ENCODE data around the gene ANKRD39. TPM values are rescaled to one million over a fixed set of nuclear protein-coding genes. Genes with fewer than 3 reads are reported as not detected.

The ANKRD39 gene
- total and polyA plus RNA-seq, 2 of the 4 experiments (the other 2 are of a cell fraction): 12.5 to 17.0 TPM

DNA sequence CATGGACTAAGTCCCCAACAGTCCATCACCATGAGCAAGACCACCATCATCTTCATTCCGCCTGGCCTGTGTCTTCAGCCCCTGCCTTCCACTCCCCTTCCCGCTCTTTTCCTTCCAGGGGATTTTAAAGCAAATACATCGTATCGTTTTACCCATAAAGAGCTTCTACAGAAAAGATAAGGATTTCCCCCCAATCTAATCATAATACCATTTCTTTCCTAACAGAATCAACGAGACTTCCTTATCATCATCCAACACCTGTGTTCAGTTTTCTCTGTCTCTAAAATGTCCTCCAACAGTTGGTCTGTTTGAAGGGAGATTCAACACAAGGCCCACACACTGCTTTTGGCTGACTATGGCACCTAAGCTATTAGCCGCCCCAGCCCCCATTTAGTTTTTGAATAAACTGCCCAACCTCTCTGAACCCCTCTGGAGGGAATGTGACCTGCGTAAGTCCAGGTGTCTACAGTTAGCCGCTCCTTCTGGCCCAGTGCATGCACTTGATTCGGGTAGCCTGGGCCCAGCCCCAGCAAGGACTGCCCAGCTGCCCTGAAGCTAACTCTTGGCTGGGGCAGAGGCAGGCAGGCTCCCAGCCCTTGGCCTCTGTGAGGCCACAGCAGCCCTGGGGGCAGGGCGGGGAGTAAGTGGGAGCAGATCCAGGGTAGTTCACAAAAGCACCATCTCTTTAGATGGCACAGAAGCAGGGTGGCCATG lies 37.4 kb upstream of the ANKRD39 start:
- ATAC-seq (ENCODE audit: low read depth): no peak
- H3K27ac ChIP-seq (ENCODE audit: insufficient read depth, low read length): no peak overlapping the region
- H2BK5ac ChIP-seq (ENCODE audit: low read depth, low read length, poor library complexity, severe bottlenecking): no peak overlapping the region
- no peaks in the 10 kb centered on the region for H4K20me1 ChIP-seq (ENCODE audit: insufficient read depth, low read length)
- in situ Hi-C loops (cut with MboI; ENCODE audit: low sequenced_read_pairs): no loop called here
- H3K9me3 ChIP-seq (ENCODE audit: control insufficient read depth, insufficient read depth, low read length): no peaks in the 10 kb centered on the region
- H3K18ac ChIP-seq (ENCODE audit: low read depth, low read length): no peak overlapping the region
- H3K79me1 ChIP-seq (ENCODE audit: low read depth in 1 of 2, low read length in 2 of 2): no peaks in the 10 kb centered on the region
- no peak overlapping the region for H4K5ac ChIP-seq (ENCODE audit: low read depth, low read length)
- no peak overlapping the region for H3K9ac ChIP-seq (ENCODE audit: low read depth, low read length)
- no peak overlapping the region for H3K4ac ChIP-seq (ENCODE audit: low read depth, low read length)
- H3K4me2 ChIP-seq (ENCODE audit: low read depth, low read length): no peak overlapping the region
- H2BK120ac ChIP-seq (ENCODE audit: low read depth, low read length): no peak overlapping the region
- no peak for DNase-seq
- H3K36me3 ChIP-seq (ENCODE audit: control insufficient read depth, insufficient read depth, low read length): no peaks in the 10 kb centered on the region
- POLR2A ChIA-PET (ENCODE audit: unreplicated experiment): no interaction called here
- H2AFZ ChIP-seq (replicated peaks; ENCODE audit: low read length, poor library complexity): no peak overlapping the region
- TF ChIP-seq ELK1 (IDR thresholded peaks at IDR 0.05; ENCODE audit: borderline replicate concordance, low read depth, low read length): no peak
- no peak for TF ChIP-seq MAFK (IDR thresholded peaks at IDR 0.05; ENCODE audit: low read depth, low read length)
- TF ChIP-seq, protein P1, sequence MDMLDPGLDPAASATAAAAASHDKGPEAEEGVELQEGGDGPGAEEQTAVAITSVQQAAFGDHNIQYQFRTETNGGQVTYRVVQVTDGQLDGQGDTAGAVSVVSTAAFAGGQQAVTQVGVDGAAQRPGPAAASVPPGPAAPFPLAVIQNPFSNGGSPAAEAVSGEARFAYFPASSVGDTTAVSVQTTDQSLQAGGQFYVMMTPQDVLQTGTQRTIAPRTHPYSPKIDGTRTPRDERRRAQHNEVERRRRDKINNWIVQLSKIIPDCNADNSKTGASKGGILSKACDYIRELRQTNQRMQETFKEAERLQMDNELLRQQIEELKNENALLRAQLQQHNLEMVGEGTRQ (IDR thresholded peaks at IDR 0.05; ENCODE audit: low read depth, low read length): no peak
- no peak for TF ChIP-seq RCOR1 (IDR thresholded peaks at IDR 0.05; ENCODE audit: insufficient replicate concordance, low read length)
- TF ChIP-seq, protein P2, sequence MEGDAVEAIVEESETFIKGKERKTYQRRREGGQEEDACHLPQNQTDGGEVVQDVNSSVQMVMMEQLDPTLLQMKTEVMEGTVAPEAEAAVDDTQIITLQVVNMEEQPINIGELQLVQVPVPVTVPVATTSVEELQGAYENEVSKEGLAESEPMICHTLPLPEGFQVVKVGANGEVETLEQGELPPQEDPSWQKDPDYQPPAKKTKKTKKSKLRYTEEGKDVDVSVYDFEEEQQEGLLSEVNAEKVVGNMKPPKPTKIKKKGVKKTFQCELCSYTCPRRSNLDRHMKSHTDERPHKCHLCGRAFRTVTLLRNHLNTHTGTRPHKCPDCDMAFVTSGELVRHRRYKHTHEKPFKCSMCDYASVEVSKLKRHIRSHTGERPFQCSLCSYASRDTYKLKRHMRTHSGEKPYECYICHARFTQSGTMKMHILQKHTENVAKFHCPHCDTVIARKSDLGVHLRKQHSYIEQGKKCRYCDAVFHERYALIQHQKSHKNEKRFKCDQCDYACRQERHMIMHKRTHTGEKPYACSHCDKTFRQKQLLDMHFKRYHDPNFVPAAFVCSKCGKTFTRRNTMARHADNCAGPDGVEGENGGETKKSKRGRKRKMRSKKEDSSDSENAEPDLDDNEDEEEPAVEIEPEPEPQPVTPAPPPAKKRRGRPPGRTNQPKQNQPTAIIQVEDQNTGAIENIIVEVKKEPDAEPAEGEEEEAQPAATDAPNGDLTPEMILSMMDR (conservative IDR thresholded peaks at IDR 0.05; ENCODE audit: low read depth, low read length): no peak
- no peak for TF ChIP-seq RAD21 (IDR thresholded peaks at IDR 0.05; ENCODE audit: low read length)
- TF ChIP-seq BHLHE40 (IDR thresholded peaks at IDR 0.05; ENCODE audit: low read depth, low read length): no peak
- no peak for TF ChIP-seq SMC3 (IDR thresholded peaks at IDR 0.05; ENCODE audit: low read depth, low read length)
- no peak for TF ChIP-seq RFX5 (IDR thresholded peaks at IDR 0.05; ENCODE audit: low read depth, low read length)
- TF ChIP-seq MAZ (IDR thresholded peaks at IDR 0.05; ENCODE audit: borderline replicate concordance, low read depth, low read length): no peak
- no TSS peak for BruUV-seq (replicated peaks)
- no peak overlapping the region for H3K56ac ChIP-seq (ENCODE audit: extremely low read depth, insufficient read depth, low read length)
- dilution Hi-C loops (cut with HindIII; ENCODE audit: low sequenced_read_pairs, unreplicated experiment): no loop called here
- H4K8ac ChIP-seq (ENCODE audit: low read depth in 2 of 2, low read length in 2 of 2): no peak overlapping the region
- intact Hi-C loops (cut with micrococcal nuclease): no loop called here
- H2BK20ac ChIP-seq (ENCODE audit: low read depth, low read length): no peak overlapping the region
- no peaks in the 10 kb centered on the region; the same call in 1 of the 2 replicates for H3K27me3 ChIP-seq (ENCODE audit: control insufficient read depth, insufficient read depth, low read length)
- peaks cover 13% of the 10 kb centered on the region for H3K9me1 ChIP-seq (ENCODE audit: insufficient read depth, low read length)
- H2AK9ac ChIP-seq (replicated peaks; ENCODE audit: low read depth, low read length, poor library complexity): no peak overlapping the region
- CTCF ChIA-PET: interaction anchor here (0.6 kb wide), 1 partner anchor 20 kb away, joined by 3 read pairs; no protein-coding TSS in a partner anchor
- H2BK15ac ChIP-seq (ENCODE audit: low read depth, low read length): no peak overlapping the region
- no peak overlapping the region for H3K4me3 ChIP-seq (ENCODE audit: insufficient read depth, low read depth, low read length)
- WGBS, 2 experiments (ENCODE audit: extremely low coverage in 2 of 2, insufficient read length in 1 of 2): 79% methylated on average over 4 of the region's 10 CpGs; no CpG with 5 or more reads in 1 of the 2 experiments
- peaks cover 15% of the 10 kb centered on the region for H3K4me1 ChIP-seq (ENCODE audit: control insufficient read depth, insufficient read depth, low read length)
- H3K14ac ChIP-seq (replicated peaks; ENCODE audit: low read depth, low read length): no peak overlapping the region
- no peak overlapping the region for H3K23ac ChIP-seq (ENCODE audit: low read depth, low read length)
- H4K91ac ChIP-seq (ENCODE audit: insufficient read depth, low read depth, low read length): no peak overlapping the region
- H2AK5ac ChIP-seq (ENCODE audit: low read depth, low read length): no peak overlapping the region

All from IMR-90 (cell line).